HepG2 (cell line): ENCODE data around the gene NFATC3. TPM values are rescaled to one million over a fixed set of nuclear protein-coding genes. Genes with fewer than 3 reads are reported as not detected.

Source experiments
- ETV6 ChIP-seq: sonication (generic); formaldehyde crosslinking; conservative IDR thresholded peaks from 2 replicates; pipeline ENCODE4 v1.4.0; 2020; ENCODE audit warnings: missing genetic modification reagents
- FOXK1 ChIP-seq: sonication (generic); formaldehyde crosslinking; IDR thresholded peaks from 2 replicates; pipeline ENCODE4 v1.4.0; 2020; ENCODE audit warnings: low read depth, missing genetic modification reagents, borderline replicate concordance
- HIC2 ChIP-seq: sonication (generic); formaldehyde crosslinking; IDR thresholded peaks from 2 replicates; pipeline ENCODE4 v1.9.0; 2022; ENCODE audit warnings: low read depth, missing genetic modification reagents
- HOXD1 ChIP-seq: sonication (generic); formaldehyde crosslinking; IDR thresholded peaks from 2 replicates; pipeline ENCODE4 v1.5.0; 2020; ENCODE audit warnings: missing genetic modification reagents
- PBX2 ChIP-seq: IDR thresholded peaks from 2 replicates; pipeline ENCODE4 v1.6.1; 2016; ENCODE audit warnings: control low read depth
- RAD51 ChIP-seq: fragments of 450-650 bp; IDR thresholded peaks from 2 replicates; pipeline ENCODE4 v1.6.1; 2016; ENCODE audit warnings: borderline replicate concordance
- SMAD3 ChIP-seq: sonication (generic); formaldehyde crosslinking; IDR thresholded peaks from 2 replicates; pipeline ENCODE4 v1.4.0; 2020; ENCODE audit warnings: missing genetic modification reagents
- SMARCC2 ChIP-seq: fragments of 450-650 bp; IDR thresholded peaks from 2 replicates; pipeline ENCODE4 v1.6.1; 2017; ENCODE audit warnings: antibody characterized with exemption, mild to moderate bottlenecking
- TBX3 ChIP-seq: fragments of 450-650 bp; IDR thresholded peaks from 2 replicates; pipeline ENCODE4 v1.6.1; 2017; ENCODE audit warnings: antibody characterized with exemption, mild to moderate bottlenecking, inconsistent platforms, borderline replicate concordance
- TFAP4 ChIP-seq: sonication (generic); IDR thresholded peaks from 2 replicates; pipeline ENCODE4 v1.6.1; 2016; ENCODE audit warnings: low read depth, borderline replicate concordance
- U2AF2 ChIP-seq: fragments of 200-400 bp; formaldehyde crosslinking; IDR thresholded peaks from 2 replicates; pipeline ENCODE4 v1.6.1; 2017; ENCODE audit warnings: low read depth, mild to moderate bottlenecking, low read length
- ZBTB21 ChIP-seq: sonication (generic); formaldehyde crosslinking; IDR thresholded peaks from 2 replicates; pipeline ENCODE4 v1.4.0; 2020; ENCODE audit warnings: missing genetic modification reagents
- ZBTB38 ChIP-seq: sonication (generic); formaldehyde crosslinking; IDR thresholded peaks from 2 replicates; pipeline ENCODE4 v1.5.1; 2020; ENCODE audit warnings: mild to moderate bottlenecking, missing genetic modification reagents
- ZNF225 ChIP-seq: sonication (generic); formaldehyde crosslinking; IDR thresholded peaks from 2 replicates; pipeline ENCODE4 v1.4.0; 2020; ENCODE audit warnings: mild to moderate bottlenecking, missing genetic modification reagents
- ZNF614 ChIP-seq: IDR thresholded peaks from 2 replicates; pipeline ENCODE4 v1.6.1; 2018; ENCODE audit warnings: missing biosample characterization, missing genetic modification reagents, inconsistent platforms, borderline replicate concordance
- ZNF879 ChIP-seq: sonication (generic); formaldehyde crosslinking; IDR thresholded peaks from 2 replicates; pipeline ENCODE4 v1.8.1; 2023; ENCODE audit warnings: missing genetic modification reagents
- ZSCAN9 ChIP-seq: IDR thresholded peaks from 2 replicates; pipeline ENCODE4 v1.6.1; 2016; ENCODE audit warnings: borderline replicate concordance
- polyA plus RNA-seq, 8 experiments: library from polyadenylated mRNA; depleted of rRNA in 3 of 8; stranded (reverse) in 7 of 8; unstranded in 1 of 8; fragments of >200 nt; fragmentation: Illumina TruSeq in 4 of 8; extraction: Trizol in 4 of 8; gene quantifications; 2 replicates each; pipeline versions ENCODE4 v1.2.1 to v1.2.3, GENCODE V29; 2011 to 2016; ENCODE audit warnings: low read depth in 4 of 8, missing spikeins in 1 of 8, mixed read lengths in 1 of 8; ENCODE audit not compliant: insufficient read depth in 1 of 8
- total RNA-seq, 5 experiments: library from RNA; depleted of rRNA; stranded (reverse); fragments of >200 nt; fragmentation: Illumina TruSeq; extraction: Trizol; gene quantifications; 2 replicates each; pipeline ENCODE4 v1.2.3, GENCODE V29; 2016; ENCODE audit warnings: low read depth in 1 of 5
- TF ChIP-seq, protein P1 (sequence below), 2 experiments: fragments of 450-650 bp in 1 of 2; sonication (generic) in 1 of 2; formaldehyde crosslinking; IDR thresholded peaks; 2 replicates each; pipeline versions ENCODE4 v1.5.0 to v1.8.0; 2020 to 2022; ENCODE audit warnings: mild to moderate bottlenecking in 1 of 2, missing genetic modification reagents in 1 of 2
- TF ChIP-seq, protein P2 (sequence below): sonication (generic); formaldehyde crosslinking; IDR thresholded peaks from 2 replicates; pipeline ENCODE4 v1.4.0; 2020; ENCODE audit warnings: missing genetic modification reagents, mild to moderate bottlenecking, borderline replicate concordance
- TF ChIP-seq, protein P3 (sequence below): sonication (generic); formaldehyde crosslinking; IDR thresholded peaks from 2 replicates; pipeline ENCODE4 v1.4.0; 2020; ENCODE audit warnings: mild to moderate bottlenecking, missing genetic modification reagents

NFATC3 gene
- total and polyA plus RNA-seq, 2 of the 13 experiments (the other 11 are each of a cell fraction or from before 2014, with no cell fraction given): 52.6 to 62.7 TPM

DNA sequence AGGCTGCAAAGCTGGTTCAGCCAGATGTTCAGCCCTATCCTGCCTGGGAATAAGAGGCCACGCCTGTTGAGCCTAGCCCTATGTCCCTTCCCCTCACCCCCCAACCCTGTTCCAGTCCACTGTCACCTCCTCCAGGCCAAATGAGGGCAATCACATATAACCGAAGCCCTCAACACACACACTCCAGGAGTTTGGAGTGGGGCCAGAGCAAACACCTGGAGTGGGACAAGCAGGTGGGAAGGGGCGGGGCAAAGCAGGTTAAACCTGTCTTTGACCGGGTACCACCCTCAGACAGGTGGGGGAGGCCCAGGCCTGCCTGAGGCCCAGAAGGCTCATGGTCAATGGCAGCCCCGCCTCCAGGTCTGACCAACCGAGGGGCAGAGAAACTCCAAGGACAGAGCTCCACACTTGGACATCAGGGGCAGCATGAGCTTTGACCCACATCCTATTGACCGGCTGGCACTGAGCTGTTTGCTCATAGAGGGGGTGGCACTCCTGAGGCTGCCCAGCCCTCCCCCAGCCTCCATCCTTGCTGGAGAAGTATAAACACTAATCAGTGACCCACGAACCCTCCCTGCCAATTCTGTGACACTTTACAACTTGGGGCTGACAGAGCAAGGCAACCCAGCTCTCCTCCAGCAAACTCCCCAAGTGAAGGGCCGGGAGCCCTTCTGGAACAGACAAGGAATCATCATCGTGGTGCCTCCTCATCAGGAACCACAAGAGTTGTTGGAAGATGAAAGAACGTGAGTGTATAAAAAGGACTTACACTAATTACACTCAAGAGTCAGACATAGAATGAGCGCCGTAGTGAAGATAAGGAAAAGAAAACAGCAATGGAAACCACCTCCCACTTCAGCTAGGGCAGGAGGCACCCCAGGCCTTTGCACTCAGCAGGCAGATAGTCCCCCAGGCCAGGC, 149.3 kb downstream of the NFATC3 start (continued):
- peak; percentile 30; the same call in 1 of the 2 replicates for TF ChIP-seq ZNF614
- TF ChIP-seq, protein P1, sequence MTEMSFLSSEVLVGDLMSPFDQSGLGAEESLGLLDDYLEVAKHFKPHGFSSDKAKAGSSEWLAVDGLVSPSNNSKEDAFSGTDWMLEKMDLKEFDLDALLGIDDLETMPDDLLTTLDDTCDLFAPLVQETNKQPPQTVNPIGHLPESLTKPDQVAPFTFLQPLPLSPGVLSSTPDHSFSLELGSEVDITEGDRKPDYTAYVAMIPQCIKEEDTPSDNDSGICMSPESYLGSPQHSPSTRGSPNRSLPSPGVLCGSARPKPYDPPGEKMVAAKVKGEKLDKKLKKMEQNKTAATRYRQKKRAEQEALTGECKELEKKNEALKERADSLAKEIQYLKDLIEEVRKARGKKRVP (CRISPR knock-in tag; IDR thresholded peaks at IDR 0.05): no peak
- TF ChIP-seq, protein P2, sequence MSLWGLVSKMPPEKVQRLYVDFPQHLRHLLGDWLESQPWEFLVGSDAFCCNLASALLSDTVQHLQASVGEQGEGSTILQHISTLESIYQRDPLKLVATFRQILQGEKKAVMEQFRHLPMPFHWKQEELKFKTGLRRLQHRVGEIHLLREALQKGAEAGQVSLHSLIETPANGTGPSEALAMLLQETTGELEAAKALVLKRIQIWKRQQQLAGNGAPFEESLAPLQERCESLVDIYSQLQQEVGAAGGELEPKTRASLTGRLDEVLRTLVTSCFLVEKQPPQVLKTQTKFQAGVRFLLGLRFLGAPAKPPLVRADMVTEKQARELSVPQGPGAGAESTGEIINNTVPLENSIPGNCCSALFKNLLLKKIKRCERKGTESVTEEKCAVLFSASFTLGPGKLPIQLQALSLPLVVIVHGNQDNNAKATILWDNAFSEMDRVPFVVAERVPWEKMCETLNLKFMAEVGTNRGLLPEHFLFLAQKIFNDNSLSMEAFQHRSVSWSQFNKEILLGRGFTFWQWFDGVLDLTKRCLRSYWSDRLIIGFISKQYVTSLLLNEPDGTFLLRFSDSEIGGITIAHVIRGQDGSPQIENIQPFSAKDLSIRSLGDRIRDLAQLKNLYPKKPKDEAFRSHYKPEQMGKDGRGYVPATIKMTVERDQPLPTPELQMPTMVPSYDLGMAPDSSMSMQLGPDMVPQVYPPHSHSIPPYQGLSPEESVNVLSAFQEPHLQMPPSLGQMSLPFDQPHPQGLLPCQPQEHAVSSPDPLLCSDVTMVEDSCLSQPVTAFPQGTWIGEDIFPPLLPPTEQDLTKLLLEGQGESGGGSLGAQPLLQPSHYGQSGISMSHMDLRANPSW (CRISPR knock-in tag): 0 out of 2 replicates have a peak, but pooled peaks have one; percentile 76
- peak; percentile 26; the same call in 1 of the 2 replicates for TF ChIP-seq FOXK1 (CRISPR knock-in tag)
- no peak for TF ChIP-seq SMARCC2
- TF ChIP-seq HOXD1 (CRISPR knock-in tag): peak; percentile 25; the same call in 1 of the 2 replicates
- TF ChIP-seq PBX2: 0 out of 2 replicates have a peak, but pooled peaks have one; percentile 17
- peak; percentile 17; the same call in 1 of the 2 replicates for TF ChIP-seq ZSCAN9
- peak; percentile 65; the same call in 1 of the 2 replicates for TF ChIP-seq TFAP4
- no peak for TF ChIP-seq ZNF879 (CRISPR knock-in tag)
- TF ChIP-seq ZBTB38 (CRISPR knock-in tag): peak; percentile 62; the same call in 1 of the 2 replicates
- TF ChIP-seq SMAD3 (CRISPR knock-in tag): 0 out of 2 replicates have a peak, but pooled peaks have one; percentile 22
- TF ChIP-seq ZNF225: 0 out of 2 replicates have a peak, but pooled peaks have one; percentile 6
- TF ChIP-seq TBX3: peak; percentile 65; the same call in 1 of the 2 replicates
- 0 out of 2 replicates have a peak, but pooled peaks have one; percentile 24 for TF ChIP-seq ETV6 (CRISPR knock-in tag)
- TF ChIP-seq ZBTB21: no peak
- no peak for TF ChIP-seq U2AF2
- TF ChIP-seq HIC2 (CRISPR knock-in tag): peak; percentile 99
- TF ChIP-seq, protein P3, sequence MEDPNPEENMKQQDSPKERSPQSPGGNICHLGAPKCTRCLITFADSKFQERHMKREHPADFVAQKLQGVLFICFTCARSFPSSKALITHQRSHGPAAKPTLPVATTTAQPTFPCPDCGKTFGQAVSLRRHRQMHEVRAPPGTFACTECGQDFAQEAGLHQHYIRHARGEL (CRISPR knock-in tag): 0 out of 2 replicates have a peak, but pooled peaks have one; percentile 21
- no peak for TF ChIP-seq RAD51
